Measurements from ENCODE around the gene FAM131B.

The FAM131B gene

GRCh38 chr7:143351574-143351973, 10.9 kb downstream of the FAM131B start:
- FAIRE-seq (no peak), DNase-seq (ENCODE audit: insufficient read length) (no peak)
- TF ChIP-seq TAF1 (IDR thresholded peaks at IDR 0.05; ENCODE audit: borderline replicate concordance, low read depth, low read length) (no peak), POLR2A (IDR thresholded peaks at IDR 0.05; ENCODE audit: low read depth, low read length) (no peak), POLR2AphosphoS5 (IDR thresholded peaks at IDR 0.05; ENCODE audit: low read depth, low read length) (no peak)

GRCh38 chr7:143351060-143351459, 11.5 kb downstream of the FAM131B start:
- no peak for DNase-seq (ENCODE audit: insufficient read length)
- no peak for FAIRE-seq
- TF ChIP-seq TAF1 (IDR thresholded peaks at IDR 0.05; ENCODE audit: borderline replicate concordance, low read depth, low read length) (no peak), POLR2AphosphoS5 (IDR thresholded peaks at IDR 0.05; ENCODE audit: low read depth, low read length) (no peak), POLR2A (IDR thresholded peaks at IDR 0.05; ENCODE audit: low read depth, low read length) (no peak)

GRCh38 chr7:143347950-143348349, 14.6 kb downstream of the FAM131B start:
- FAIRE-seq, result no peak
- TF ChIP-seq TAF1 (IDR thresholded peaks at IDR 0.05; ENCODE audit: borderline replicate concordance, low read depth, low read length), result no peak
- TF ChIP-seq POLR2AphosphoS5 (IDR thresholded peaks at IDR 0.05; ENCODE audit: low read depth, low read length), result no peak
- no peak for TF ChIP-seq POLR2A (IDR thresholded peaks at IDR 0.05; ENCODE audit: low read depth, low read length)
- no peak for DNase-seq (ENCODE audit: insufficient read length)

- DNase-seq (ENCODE audit: insufficient read length) (no peak), FAIRE-seq (no peak)
- TF ChIP-seq POLR2A (IDR thresholded peaks at IDR 0.05; ENCODE audit: low read depth, low read length) (no peak), TAF1 (IDR thresholded peaks at IDR 0.05; ENCODE audit: borderline replicate concordance, low read depth, low read length) (no peak), POLR2AphosphoS5 (IDR thresholded peaks at IDR 0.05; ENCODE audit: low read depth, low read length) (no peak)
These were observed 16.5 kb downstream of the FAM131B start for GRCh38 chr7:143346018-143346417.

GRCh38 chr7:143345428-143345900, 17.0 kb downstream of the FAM131B start:
- TF ChIP-seq POLR2AphosphoS5 (IDR thresholded peaks at IDR 0.05; ENCODE audit: low read depth, low read length) (no peak), TAF1 (IDR thresholded peaks at IDR 0.05; ENCODE audit: borderline replicate concordance, low read depth, low read length) (no peak), POLR2A (IDR thresholded peaks at IDR 0.05; ENCODE audit: low read depth, low read length) (no peak)
- no peak for DNase-seq (ENCODE audit: insufficient read length)
- FAIRE-seq, result no peak

- TF ChIP-seq TAF1 (IDR thresholded peaks at IDR 0.05; ENCODE audit: borderline replicate concordance, low read depth, low read length) (no peak), POLR2AphosphoS5 (IDR thresholded peaks at IDR 0.05; ENCODE audit: low read depth, low read length) (no peak), POLR2A (IDR thresholded peaks at IDR 0.05; ENCODE audit: low read depth, low read length) (no peak)
- FAIRE-seq, result no peak
These were observed 18.9 kb downstream of the FAM131B start for GRCh38 chr7:143343596-143343995.

GRCh38 chr7:143341842-143342241, 20.7 kb downstream of the FAM131B start:
- FAIRE-seq (no peak), DNase-seq (ENCODE audit: insufficient read length) (no peak)
- TF ChIP-seq POLR2A (IDR thresholded peaks at IDR 0.05; ENCODE audit: low read depth, low read length), result no peak
- TF ChIP-seq TAF1 (IDR thresholded peaks at IDR 0.05; ENCODE audit: borderline replicate concordance, low read depth, low read length), result no peak

More at GRCh38 chr7:143343596-143343995, 18.9 kb downstream of the FAM131B start:
- no peak for DNase-seq (ENCODE audit: insufficient read length)

- FAIRE-seq, result no peak
- no peak for TF ChIP-seq POLR2AphosphoS5 (IDR thresholded peaks at IDR 0.05; ENCODE audit: low read depth, low read length)
- no peak for TF ChIP-seq TAF1 (IDR thresholded peaks at IDR 0.05; ENCODE audit: borderline replicate concordance, low read depth, low read length)
- no peak for TF ChIP-seq POLR2A (IDR thresholded peaks at IDR 0.05; ENCODE audit: low read depth, low read length)
- no peak for DNase-seq (ENCODE audit: insufficient read length)
These were observed 25.3 kb downstream of the FAM131B start for GRCh38 chr7:143337216-143337615.

- no peak for DNase-seq (ENCODE audit: insufficient read length)
- no peak for FAIRE-seq
These were observed 28.3 kb downstream of the FAM131B start for GRCh38 chr7:143334244-143334643.

GRCh38 chr7:143331179-143331801, 31.2 kb downstream of the FAM131B start:
- no peak for DNase-seq (ENCODE audit: insufficient read length)
- no peak for FAIRE-seq
- TF ChIP-seq TAF1 (IDR thresholded peaks at IDR 0.05; ENCODE audit: borderline replicate concordance, low read depth, low read length) (no peak), POLR2A (IDR thresholded peaks at IDR 0.05; ENCODE audit: low read depth, low read length) (no peak), POLR2AphosphoS5 (IDR thresholded peaks at IDR 0.05; ENCODE audit: low read depth, low read length) (no peak)

More at GRCh38 chr7:143334244-143334643, 28.3 kb downstream of the FAM131B start:
- TF ChIP-seq TAF1 (IDR thresholded peaks at IDR 0.05; ENCODE audit: borderline replicate concordance, low read depth, low read length), result no peak
- no peak for TF ChIP-seq POLR2AphosphoS5 (IDR thresholded peaks at IDR 0.05; ENCODE audit: low read depth, low read length)
- no peak for TF ChIP-seq POLR2A (IDR thresholded peaks at IDR 0.05; ENCODE audit: low read depth, low read length)

- TF ChIP-seq TAF1 (IDR thresholded peaks at IDR 0.05; ENCODE audit: borderline replicate concordance, low read depth, low read length) (no peak), POLR2A (IDR thresholded peaks at IDR 0.05; ENCODE audit: low read depth, low read length) (no peak), POLR2AphosphoS5 (IDR thresholded peaks at IDR 0.05; ENCODE audit: low read depth, low read length) (no peak)
- FAIRE-seq, result no peak
- no peak for DNase-seq (ENCODE audit: insufficient read length)
These were observed 32.9 kb downstream of the FAM131B start for GRCh38 chr7:143329471-143330170.

- no peak for DNase-seq (ENCODE audit: insufficient read length)
- no peak for FAIRE-seq
- TF ChIP-seq POLR2AphosphoS5 (IDR thresholded peaks at IDR 0.05; ENCODE audit: low read depth, low read length), result no peak
- no peak for TF ChIP-seq POLR2A (IDR thresholded peaks at IDR 0.05; ENCODE audit: low read depth, low read length)
- no peak for TF ChIP-seq TAF1 (IDR thresholded peaks at IDR 0.05; ENCODE audit: borderline replicate concordance, low read depth, low read length)
These were observed 34.6 kb downstream of the FAM131B start for GRCh38 chr7:143327903-143328302.
